ENCODE results near the gene IGF2BP2.

Gene IGF2BP2

DNA sequence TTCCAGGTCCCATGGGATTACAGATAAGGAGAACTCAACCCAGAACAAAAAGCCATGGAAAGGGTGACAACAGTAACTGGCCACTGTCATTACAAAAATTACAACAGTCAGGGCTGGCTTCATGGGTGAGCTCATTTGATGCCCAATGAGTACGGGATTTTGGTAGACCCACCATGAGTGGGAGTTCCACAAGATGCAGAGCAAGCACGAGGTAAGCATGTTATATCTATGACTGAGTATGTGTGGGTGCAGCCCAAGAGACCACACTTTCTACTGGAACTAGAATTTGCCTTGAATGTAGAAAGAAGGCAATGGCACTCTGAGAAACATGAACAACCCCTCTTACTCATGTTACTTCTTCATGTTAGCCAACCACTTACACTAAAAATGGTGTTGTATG, 83.3 kb downstream of the IGF2BP2 start:
- H4K91ac ChIP-seq (ENCODE audit: low read depth, low read length, poor library complexity): no peak overlapping the region
- DNase-seq (ENCODE audit: low spot score): no peak
- H3K9ac ChIP-seq (ENCODE audit: low read depth, low read length, poor library complexity): no peak overlapping the region
- H2AFZ ChIP-seq (ENCODE audit: low read length): no peak overlapping the region
- no peak overlapping the region for H3K18ac ChIP-seq (ENCODE audit: low read length)
- H3K27me3 ChIP-seq (ENCODE audit: control insufficient read depth in 3 of 3, insufficient read depth in 3 of 3, low read depth in 1 of 3, low read length in 3 of 3): no peaks in the 10 kb centered on the region
- H3K4me2 ChIP-seq (ENCODE audit: insufficient read depth, low read length, poor library complexity, severe bottlenecking): no peak overlapping the region
- H3K4me1 ChIP-seq (ENCODE audit: control insufficient read depth in 2 of 2, insufficient read depth in 1 of 2, low read depth in 1 of 2, low read length in 2 of 2): peaks cover 0 to 19% of the 10 kb centered on the region in 2 donors
- H3K79me1 ChIP-seq (ENCODE audit: low read depth, low read length): peaks cover 8% of the 10 kb centered on the region
- no peak overlapping the region for H3K4me3 ChIP-seq (ENCODE audit: low read length in 2 of 2)
- H3K4ac ChIP-seq (ENCODE audit: low read length): no peak overlapping the region
- no peak overlapping the region for H2BK120ac ChIP-seq (ENCODE audit: low read depth, low read length)
- no peak overlapping the region for H2AK5ac ChIP-seq (ENCODE audit: low read depth, low read length)
- peaks cover 0 to 4% of the 10 kb centered on the region in 2 donors for H3K36me3 ChIP-seq (replicated peaks in 1 of 2; ENCODE audit: control insufficient read depth in 2 of 2, insufficient read depth in 2 of 2, low read length in 2 of 2)
- no peak overlapping the region for H3K27ac ChIP-seq (replicated peaks; ENCODE audit: low read length)
- H2BK15ac ChIP-seq (ENCODE audit: low read length): no peak overlapping the region
- H4K8ac ChIP-seq (ENCODE audit: low read depth, low read length): no peak overlapping the region
- no peaks in the 10 kb centered on the region for H3K9me3 ChIP-seq (replicated peaks in 1 of 2; ENCODE audit: control insufficient read depth in 2 of 2, insufficient read depth in 1 of 2, low read depth in 1 of 2, low read length in 2 of 2)
- H3K23ac ChIP-seq (ENCODE audit: low read depth, low read length, poor library complexity): no peak overlapping the region
- H2BK12ac ChIP-seq (ENCODE audit: low read length): no peak overlapping the region
- no peak overlapping the region for H2BK5ac ChIP-seq (ENCODE audit: low read length)
- WGBS, 2 donors (ENCODE audit: extremely low coverage in 2 of 2, insufficient read length in 2 of 2, insufficient replicate concordance in 1 of 2): no CpG with 5 or more reads among the region's 2 CpGs
- no peak overlapping the region for H3K14ac ChIP-seq (ENCODE audit: low read length)

DNA sequence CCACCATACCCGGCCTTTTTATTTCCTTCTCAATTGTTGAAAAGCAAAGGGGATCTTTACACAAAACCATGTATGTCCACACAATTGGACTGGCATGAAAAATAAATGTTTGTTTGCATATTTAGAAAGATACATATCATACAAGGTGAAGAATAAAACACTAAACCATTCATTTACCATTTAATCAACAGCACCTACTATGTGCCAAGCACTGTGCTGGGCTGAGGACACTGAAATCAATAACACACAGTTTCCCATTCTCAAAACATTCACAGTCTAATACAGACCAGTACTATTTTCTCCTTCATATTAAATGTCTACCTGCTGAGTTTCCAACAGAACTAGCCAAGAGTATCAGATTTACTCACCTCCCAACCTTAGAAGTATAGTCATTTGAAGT, 84.7 kb downstream of the IGF2BP2 start:
- Histone ChIP-seq H3K36me3 (replicated peaks in 1 of 2; ENCODE audit: control insufficient read depth in 2 of 2, insufficient read depth in 2 of 2, low read length in 2 of 2) (peaks cover 0 to 4% of the 10 kb centered on the region in 2 donors), H3K4me1 (ENCODE audit: control insufficient read depth in 2 of 2, insufficient read depth in 1 of 2, low read depth in 1 of 2, low read length in 2 of 2) (peaks cover 3 to 6% of the 10 kb centered on the region in 2 donors), H3K23ac (ENCODE audit: low read depth, low read length, poor library complexity) (no peak overlapping the region)

DNA sequence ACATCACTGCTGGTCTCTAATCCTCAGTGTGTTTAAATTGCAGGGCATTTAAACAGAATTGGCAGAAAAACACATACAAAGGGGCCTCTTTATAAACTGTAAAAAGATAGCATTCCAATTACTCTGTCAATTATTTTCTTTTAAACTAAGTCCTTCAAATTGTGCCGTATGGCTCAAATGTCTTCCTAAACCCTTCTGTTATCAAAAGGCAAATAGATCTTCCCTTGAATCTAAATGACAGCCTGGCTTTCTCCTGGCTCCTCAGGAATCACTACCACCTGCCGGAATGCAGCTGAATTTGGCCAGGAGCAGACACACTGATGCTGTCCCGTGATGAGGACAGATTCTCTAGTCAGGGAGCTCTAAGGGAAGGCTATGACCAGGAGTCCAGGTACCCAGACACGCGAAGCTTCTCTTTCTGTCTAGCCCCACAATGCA, 85.6 kb downstream of the IGF2BP2 start:
- no peak overlapping the region for H3K4ac ChIP-seq (ENCODE audit: low read length)
- H3K27me3 ChIP-seq (ENCODE audit: control insufficient read depth in 3 of 3, insufficient read depth in 3 of 3, low read depth in 1 of 3, low read length in 3 of 3): no peaks in the 10 kb centered on the region
- no peak overlapping the region for H3K23ac ChIP-seq (ENCODE audit: low read depth, low read length, poor library complexity)
- H4K8ac ChIP-seq (ENCODE audit: low read depth, low read length): no peak overlapping the region
- no peak overlapping the region for H2AFZ ChIP-seq (ENCODE audit: low read length)
- no peak overlapping the region for H3K27ac ChIP-seq (replicated peaks; ENCODE audit: low read length)
- DNase-seq (ENCODE audit: low spot score): no peak
- no peaks in the 10 kb centered on the region for H3K9me3 ChIP-seq (replicated peaks in 1 of 2; ENCODE audit: control insufficient read depth in 2 of 2, insufficient read depth in 1 of 2, low read depth in 1 of 2, low read length in 2 of 2)
- H2BK12ac ChIP-seq (ENCODE audit: low read length): no peak overlapping the region
- no peak overlapping the region for H2BK120ac ChIP-seq (ENCODE audit: low read depth, low read length)
- peaks cover 6% of the 10 kb centered on the region for H3K79me1 ChIP-seq (ENCODE audit: low read depth, low read length)
- no peak overlapping the region for H3K14ac ChIP-seq (ENCODE audit: low read length)
- peaks cover 0 to 4% of the 10 kb centered on the region in 2 donors for H3K36me3 ChIP-seq (replicated peaks in 1 of 2; ENCODE audit: control insufficient read depth in 2 of 2, insufficient read depth in 2 of 2, low read length in 2 of 2)
- no CpG with 5 or more reads among the region's 5 CpGs for WGBS, 2 donors (ENCODE audit: extremely low coverage in 2 of 2, insufficient read length in 2 of 2, insufficient replicate concordance in 1 of 2)
- H3K4me1 ChIP-seq (ENCODE audit: control insufficient read depth in 2 of 2, insufficient read depth in 1 of 2, low read depth in 1 of 2, low read length in 2 of 2): peaks cover 0 to 3% of the 10 kb centered on the region in 2 donors
- H2BK15ac ChIP-seq (ENCODE audit: low read length): no peak overlapping the region
- no peak overlapping the region for H3K18ac ChIP-seq (ENCODE audit: low read length)
- no peak overlapping the region for H4K91ac ChIP-seq (ENCODE audit: low read depth, low read length, poor library complexity)
- no peak overlapping the region for H2AK5ac ChIP-seq (ENCODE audit: low read depth, low read length)
- no peak overlapping the region for H3K4me3 ChIP-seq (ENCODE audit: low read length in 2 of 2)
- no peak overlapping the region for H2BK5ac ChIP-seq (ENCODE audit: low read length)
- no peak overlapping the region for H3K9ac ChIP-seq (ENCODE audit: low read depth, low read length, poor library complexity)
- no peak overlapping the region for H3K4me2 ChIP-seq (ENCODE audit: insufficient read depth, low read length, poor library complexity, severe bottlenecking)

More for the DNA sequence above, 84.7 kb downstream of the IGF2BP2 start:
- H3K4me2 ChIP-seq (ENCODE audit: insufficient read depth, low read length, poor library complexity, severe bottlenecking): no peak overlapping the region
- H3K4me3 ChIP-seq (ENCODE audit: low read length in 2 of 2): no peak overlapping the region
- no CpG with 5 or more reads among the region's 1 CpG for WGBS, 2 donors (ENCODE audit: extremely low coverage in 2 of 2, insufficient read length in 2 of 2, insufficient replicate concordance in 1 of 2)
- H3K27me3 ChIP-seq (ENCODE audit: control insufficient read depth in 3 of 3, insufficient read depth in 3 of 3, low read depth in 1 of 3, low read length in 3 of 3): no peaks in the 10 kb centered on the region
- no peak overlapping the region for H2AFZ ChIP-seq (ENCODE audit: low read length)
- H3K79me1 ChIP-seq (ENCODE audit: low read depth, low read length): peaks cover 6% of the 10 kb centered on the region
- H3K9ac ChIP-seq (ENCODE audit: low read depth, low read length, poor library complexity): no peak overlapping the region
- no peak overlapping the region for H2BK15ac ChIP-seq (ENCODE audit: low read length)
- H2BK120ac ChIP-seq (ENCODE audit: low read depth, low read length): no peak overlapping the region
- no peak overlapping the region for H2BK12ac ChIP-seq (ENCODE audit: low read length)
- H2AK5ac ChIP-seq (ENCODE audit: low read depth, low read length): no peak overlapping the region
- no peak overlapping the region for H3K14ac ChIP-seq (ENCODE audit: low read length)
- H3K9me3 ChIP-seq (replicated peaks in 1 of 2; ENCODE audit: control insufficient read depth in 2 of 2, insufficient read depth in 1 of 2, low read depth in 1 of 2, low read length in 2 of 2): no peaks in the 10 kb centered on the region
- no peak overlapping the region for H4K91ac ChIP-seq (ENCODE audit: low read depth, low read length, poor library complexity)
- no peak overlapping the region for H3K4ac ChIP-seq (ENCODE audit: low read length)
- no peak overlapping the region for H3K18ac ChIP-seq (ENCODE audit: low read length)
- no peak for DNase-seq (ENCODE audit: low spot score)
- no peak overlapping the region for H2BK5ac ChIP-seq (ENCODE audit: low read length)
- no peak overlapping the region for H3K27ac ChIP-seq (replicated peaks; ENCODE audit: low read length)
- no peak overlapping the region for H4K8ac ChIP-seq (ENCODE audit: low read depth, low read length)

DNA sequence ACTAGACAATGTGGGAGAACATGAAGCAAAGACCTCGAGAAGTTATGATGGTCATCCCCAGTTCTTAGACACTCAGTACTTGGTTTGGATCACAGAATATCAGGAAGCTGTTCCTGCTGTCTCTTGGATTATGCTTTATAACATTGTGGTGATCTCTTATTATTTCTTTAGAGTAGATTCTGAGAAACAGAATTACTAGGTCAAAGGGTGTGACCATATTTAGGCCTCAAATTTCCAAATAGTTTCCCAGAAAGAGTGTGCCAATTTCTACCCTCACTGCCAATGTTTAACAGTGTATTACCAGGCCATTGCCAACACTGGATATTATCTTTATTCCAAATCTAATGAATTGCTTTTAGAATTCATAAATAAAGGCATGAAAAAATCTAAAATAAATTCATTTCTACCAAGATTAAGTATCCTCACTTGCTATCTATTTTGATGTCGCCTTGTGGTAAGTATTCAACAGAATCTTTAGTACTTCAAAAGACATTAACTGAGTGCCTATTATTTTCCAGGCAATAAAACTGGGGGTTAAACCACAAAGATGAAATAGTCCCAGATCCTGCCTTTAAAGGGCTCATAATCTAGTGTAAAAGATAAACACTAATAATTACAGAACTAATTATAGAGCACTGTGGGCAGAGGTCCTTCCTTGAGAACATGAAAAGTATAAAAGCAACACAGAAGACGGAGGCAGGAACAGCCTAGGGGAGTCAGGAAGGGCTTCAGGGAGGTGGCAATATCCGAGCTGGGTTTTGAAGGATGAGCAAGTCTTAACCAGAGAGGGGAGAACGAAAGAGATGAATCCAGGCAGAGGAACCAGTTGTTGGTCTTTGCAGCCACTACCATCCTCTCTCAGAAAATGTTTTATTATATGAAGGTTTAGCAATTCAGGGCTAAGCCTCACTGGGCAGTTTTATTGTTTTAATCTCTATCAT, 86.8 kb downstream of the IGF2BP2 start:
- no peaks in the 10 kb centered on the region for H3K27me3 ChIP-seq (ENCODE audit: control insufficient read depth in 3 of 3, insufficient read depth in 3 of 3, low read depth in 1 of 3, low read length in 3 of 3)
- H3K4me1 ChIP-seq (ENCODE audit: control insufficient read depth in 2 of 2, insufficient read depth in 1 of 2, low read depth in 1 of 2, low read length in 2 of 2): peaks cover 0 to 3% of the 10 kb centered on the region in 2 donors
- H2BK12ac ChIP-seq (ENCODE audit: low read length): no peak overlapping the region
- H3K14ac ChIP-seq (ENCODE audit: low read length): no peak overlapping the region
- no CpG with 5 or more reads among the region's 5 CpGs for WGBS, 2 donors (ENCODE audit: extremely low coverage in 2 of 2, insufficient read length in 2 of 2, insufficient replicate concordance in 1 of 2)
- H3K9ac ChIP-seq (ENCODE audit: low read depth, low read length, poor library complexity): no peak overlapping the region
- no peak overlapping the region for H3K4ac ChIP-seq (ENCODE audit: low read length)
- peaks cover 0 to 4% of the 10 kb centered on the region in 2 donors for H3K36me3 ChIP-seq (replicated peaks in 1 of 2; ENCODE audit: control insufficient read depth in 2 of 2, insufficient read depth in 2 of 2, low read length in 2 of 2)
- no peak overlapping the region for H3K18ac ChIP-seq (ENCODE audit: low read length)
- H2AK5ac ChIP-seq (ENCODE audit: low read depth, low read length): no peak overlapping the region
- H4K91ac ChIP-seq (ENCODE audit: low read depth, low read length, poor library complexity): no peak overlapping the region
- peaks cover 3% of the 10 kb centered on the region for H3K79me1 ChIP-seq (ENCODE audit: low read depth, low read length)
- no peak overlapping the region for H2BK15ac ChIP-seq (ENCODE audit: low read length)
- no peak overlapping the region for H2AFZ ChIP-seq (ENCODE audit: low read length)
- H3K23ac ChIP-seq (ENCODE audit: low read depth, low read length, poor library complexity): no peak overlapping the region
- H3K4me2 ChIP-seq (ENCODE audit: insufficient read depth, low read length, poor library complexity, severe bottlenecking): no peak overlapping the region
- H4K8ac ChIP-seq (ENCODE audit: low read depth, low read length): no peak overlapping the region
- H3K9me3 ChIP-seq (replicated peaks in 1 of 2; ENCODE audit: control insufficient read depth in 2 of 2, insufficient read depth in 1 of 2, low read depth in 1 of 2, low read length in 2 of 2): no peaks in the 10 kb centered on the region
- DNase-seq (ENCODE audit: low spot score): no peak
- no peak overlapping the region for H2BK5ac ChIP-seq (ENCODE audit: low read length)
- H3K4me3 ChIP-seq (ENCODE audit: low read length in 2 of 2): no peak overlapping the region
- H2BK120ac ChIP-seq (ENCODE audit: low read depth, low read length): no peak overlapping the region
- no peak overlapping the region for H3K27ac ChIP-seq (replicated peaks; ENCODE audit: low read length)

Measured in neuronal stem cell (in vitro differentiated cells).